Trophoblast cell (in vitro differentiated cells and primary cell): ENCODE data around the gene SLC47A2.
A peak's percentile ranks its signal among the peaks of the same experiment; 100 is the strongest.

Experiments used
- DNase-seq, 2 donors: peaks; one replicate each; pipeline ENCODE4 v3.0.0-alpha.2; 2016
- H2AFZ ChIP-seq: 2 replicates; pipeline ENCODE4 v1.6.1; 2013; ENCODE audit warnings: low read length, moderate library complexity, mild to moderate bottlenecking; ENCODE audit not compliant: insufficient read depth, poor library complexity
- H2AK5ac ChIP-seq: 2 replicates; pipeline ENCODE4 v1.6.1; 2013; ENCODE audit warnings: mild to moderate bottlenecking, low read length
- H2BK120ac ChIP-seq: 2 replicates; pipeline ENCODE4 v1.6.1; 2013; ENCODE audit warnings: low read length, mild to moderate bottlenecking, moderate library complexity; ENCODE audit not compliant: insufficient read depth, poor library complexity
- H2BK12ac ChIP-seq: 2 replicates; pipeline ENCODE4 v1.6.1; 2013; ENCODE audit warnings: mild to moderate bottlenecking, low read length, moderate library complexity
- H2BK5ac ChIP-seq: 2 replicates; pipeline ENCODE4 v1.6.1; 2013; ENCODE audit warnings: low read length, low read depth, moderate library complexity, mild to moderate bottlenecking; ENCODE audit not compliant: poor library complexity
- H3K14ac ChIP-seq: 2 replicates; pipeline ENCODE4 v1.6.1; 2013; ENCODE audit warnings: mild to moderate bottlenecking, low read length
- H3K18ac ChIP-seq: 2 replicates; pipeline ENCODE4 v1.6.1; 2013; ENCODE audit warnings: mild to moderate bottlenecking, low read length
- H3K23ac ChIP-seq: 2 replicates; pipeline ENCODE4 v1.6.1; 2013; ENCODE audit warnings: low read length
- H3K27ac ChIP-seq: 2 replicates; pipeline ENCODE4 v1.5.1; 2013; ENCODE audit warnings: low read depth, mild to moderate bottlenecking, inconsistent platforms, low read length, moderate library complexity
- H3K27me3 ChIP-seq: 2 replicates; pipeline ENCODE4 v1.6.1; 2013; ENCODE audit warnings: inconsistent platforms, mild to moderate bottlenecking, low read length, moderate library complexity; ENCODE audit not compliant: insufficient read depth
- H3K36me3 ChIP-seq, 2 experiments: 1 replicate in 1 of 2; 2 replicates in 1 of 2; pipeline ENCODE4 v1.6.1; 2013; ENCODE audit warnings: low read length in 2 of 2, mild to moderate bottlenecking in 2 of 2, moderate library complexity in 1 of 2; ENCODE audit not compliant: insufficient read depth in 2 of 2, control insufficient read depth in 1 of 2
- H3K4ac ChIP-seq: 2 replicates; pipeline ENCODE4 v1.6.1; 2013; ENCODE audit warnings: low read depth, mild to moderate bottlenecking, low read length, moderate library complexity
- H3K4me1 ChIP-seq, 2 experiments: 1 replicate in 1 of 2; 2 replicates in 1 of 2; pipeline ENCODE4 v1.6.1; 2013; ENCODE audit warnings: low read length in 2 of 2, mild to moderate bottlenecking in 2 of 2, moderate library complexity in 1 of 2; ENCODE audit not compliant: insufficient read depth in 2 of 2, control insufficient read depth in 1 of 2
- H3K4me2 ChIP-seq: 2 replicates; pipeline ENCODE4 v1.6.1; 2013; ENCODE audit warnings: inconsistent platforms, mild to moderate bottlenecking, low read length, moderate library complexity
- H3K4me3 ChIP-seq: 2 replicates; pipeline ENCODE4 v1.5.1; 2013; ENCODE audit warnings: mild to moderate bottlenecking, low read depth, low read length, inconsistent platforms
- H3K79me1 ChIP-seq: one replicate; pipeline ENCODE4 v1.6.1; 2013; ENCODE audit warnings: low read length
- H3K79me2 ChIP-seq: 2 replicates; pipeline ENCODE4 v1.6.1; 2013; ENCODE audit warnings: low read length, mild to moderate bottlenecking; ENCODE audit not compliant: control insufficient read depth, insufficient read depth, poor library complexity
- H3K9ac ChIP-seq: 2 replicates; pipeline ENCODE4 v1.6.1; 2013; ENCODE audit warnings: mild to moderate bottlenecking, low read length
- H3K9me3 ChIP-seq: 2 replicates; pipeline ENCODE4 v1.6.1; 2013; ENCODE audit warnings: low read depth, mild to moderate bottlenecking, control low read depth, inconsistent platforms, low read length; ENCODE audit not compliant: insufficient read depth
- H4K12ac ChIP-seq: 2 replicates; pipeline ENCODE4 v1.6.1; 2013; ENCODE audit warnings: low read depth, mild to moderate bottlenecking, low read length, moderate library complexity
- H4K8ac ChIP-seq: 2 replicates; pipeline ENCODE4 v1.6.1; 2013; ENCODE audit warnings: low read depth, mild to moderate bottlenecking, low read length, moderate library complexity
- H4K91ac ChIP-seq: one replicate; pipeline ENCODE4 v1.6.1; 2013; ENCODE audit warnings: low read depth, mild to moderate bottlenecking, low read length, moderate library complexity
- WGBS: extraction: QIAGEN DNeasy Blood & Tissue Kit; methylation state at CpG from one replicate; pipeline ENCODE4 v1.1.7; 2013; ENCODE audit warnings: missing lambda C conversion rate; ENCODE audit not compliant: insufficient read length, insufficient coverage; ENCODE audit errors: extremely low coverage; 5-methylcytosine and 5-hydroxymethylcytosine counted together

SLC47A2 gene

DNA sequence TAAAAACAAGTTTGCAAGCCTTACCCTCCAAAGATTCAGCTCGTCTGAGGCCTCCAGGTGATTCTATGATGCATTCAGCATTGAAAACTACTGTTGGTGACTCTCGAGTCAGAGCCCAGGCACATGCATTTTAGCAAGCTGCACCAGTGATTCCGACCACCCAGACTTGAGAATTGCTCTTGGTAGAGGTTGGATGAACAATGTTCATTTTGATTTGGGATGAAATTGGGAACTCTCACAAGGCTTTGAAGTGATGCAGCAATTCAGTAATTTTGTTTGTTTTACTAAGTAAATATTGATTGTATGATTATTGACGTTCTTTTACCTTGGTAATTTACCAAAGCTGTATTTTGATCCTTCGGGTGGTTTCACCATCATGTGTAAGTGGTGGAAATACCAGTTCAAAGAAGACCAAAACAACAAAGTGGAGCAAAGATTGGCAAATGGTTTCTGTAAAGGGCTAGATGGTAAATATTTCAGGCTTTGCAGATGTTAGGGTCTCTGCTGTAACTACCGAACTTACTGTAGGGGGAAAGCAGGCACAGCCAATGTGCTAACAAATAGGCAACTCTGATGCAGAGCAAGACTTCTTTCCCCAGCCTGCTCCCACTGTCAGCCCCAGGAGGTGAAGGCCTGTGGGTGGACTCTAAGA, 56.0 kb downstream of the SLC47A2 start:
- H3K27me3 ChIP-seq, result no peaks in the 10 kb centered on the region
- no peak overlapping the region for H3K4ac ChIP-seq
- H3K4me1 ChIP-seq, result no peaks in the 10 kb centered on the region
- H3K9me3 ChIP-seq, result peaks cover 2% of the 10 kb centered on the region
- no peak overlapping the region for H3K18ac ChIP-seq
- H2AK5ac ChIP-seq, result no peak overlapping the region
- no CpG with 5 or more reads among the region's 6 CpGs for WGBS
- H3K23ac ChIP-seq, result no peak overlapping the region
- no peak overlapping the region for H4K8ac ChIP-seq
- H4K12ac ChIP-seq, result no peak overlapping the region
- no peak overlapping the region for H2BK5ac ChIP-seq
- H2AFZ ChIP-seq, result no peak overlapping the region
- no peak overlapping the region for H3K4me3 ChIP-seq
- no peak overlapping the region for H3K27ac ChIP-seq
- H2BK120ac ChIP-seq, result no peak overlapping the region
- DNase-seq, result no peak
- H3K9ac ChIP-seq, result no peak overlapping the region
- H2BK12ac ChIP-seq, result no peak overlapping the region
- H4K91ac ChIP-seq, result no peak overlapping the region
- no peaks in the 10 kb centered on the region for H3K36me3 ChIP-seq
- no peaks in the 10 kb centered on the region for H3K79me1 ChIP-seq
- no peak overlapping the region for H3K4me2 ChIP-seq
- no peaks in the 10 kb centered on the region for H3K79me2 ChIP-seq
- H3K14ac ChIP-seq, result no peak overlapping the region

DNA sequence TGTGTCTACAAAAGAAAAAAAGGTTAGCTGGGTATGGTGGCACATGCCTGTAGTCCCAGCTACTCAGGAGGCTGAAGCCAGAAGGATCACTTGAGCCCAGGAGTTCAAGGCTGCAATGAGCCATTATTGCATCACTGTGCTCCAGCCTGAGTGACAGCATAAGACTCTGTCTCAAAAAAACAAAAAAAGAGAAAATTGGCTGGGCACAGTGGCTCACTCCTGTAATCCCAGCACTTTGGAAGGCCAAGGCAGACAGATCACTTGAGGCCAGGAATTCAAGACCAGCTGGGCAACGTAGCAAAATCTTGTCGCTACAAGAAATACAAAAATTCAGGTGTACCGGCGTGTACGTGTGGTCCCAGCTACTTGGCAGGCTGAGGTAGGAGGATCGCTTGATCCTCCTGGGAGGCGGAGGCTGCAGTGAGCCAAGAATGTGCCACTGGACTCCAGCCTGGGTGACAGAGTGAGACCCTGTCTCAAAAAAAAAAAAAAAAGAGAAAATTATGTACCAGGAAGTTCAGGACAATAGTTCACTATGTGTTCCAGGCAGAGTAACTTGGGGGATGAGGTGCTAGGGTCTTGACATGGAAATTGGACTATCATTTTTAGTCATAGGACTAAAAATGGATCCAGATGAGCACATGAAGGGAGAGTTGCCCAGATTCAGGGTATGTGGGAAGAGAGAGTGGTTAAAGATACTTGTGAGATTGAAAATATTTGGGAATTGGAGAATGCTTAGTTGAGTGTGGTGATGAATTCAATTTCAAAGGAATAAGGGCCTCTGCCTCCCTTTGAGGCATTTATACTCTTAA, 56.8 kb downstream of the SLC47A2 start:
- Histone ChIP-seq H3K14ac (no peak overlapping the region), H3K27me3 (no peaks in the 10 kb centered on the region), H3K4me3 (no peak overlapping the region), H2AK5ac (no peak overlapping the region), H3K27ac (no peak overlapping the region), H4K91ac (no peak overlapping the region), H2AFZ (no peak overlapping the region), H3K79me1 (no peaks in the 10 kb centered on the region), H3K4me1 (no peaks in the 10 kb centered on the region), H4K12ac (no peak overlapping the region), H3K9ac (no peak overlapping the region), H2BK12ac (no peak overlapping the region), H3K79me2 (no peaks in the 10 kb centered on the region), H3K23ac (no peak overlapping the region), H3K9me3 (peaks cover 2% of the 10 kb centered on the region), H2BK120ac (no peak overlapping the region), H3K4ac (no peak overlapping the region), H3K4me2 (no peak overlapping the region), H2BK5ac (no peak overlapping the region), H3K18ac (no peak overlapping the region), H3K36me3 (no peaks in the 10 kb centered on the region), H4K8ac (no peak overlapping the region)
- DNase-seq, result no peak
- no CpG with 5 or more reads among the region's 7 CpGs for WGBS

- Histone ChIP-seq H2BK12ac (no peak overlapping the region), H3K27me3 (no peaks in the 10 kb centered on the region), H2AK5ac (no peak overlapping the region), H2AFZ (no peak overlapping the region), H2BK5ac (no peak overlapping the region), H3K4me3 (no peak overlapping the region), H3K79me2 (no peaks in the 10 kb centered on the region), H3K4me1 (no peaks in the 10 kb centered on the region), H3K36me3 (no peaks in the 10 kb centered on the region), H3K14ac (no peak overlapping the region), H3K18ac (no peak overlapping the region), H4K8ac (no peak overlapping the region), H3K4me2 (no peak overlapping the region), H3K23ac (peak overlapping the region; percentile 73), H3K4ac (no peak overlapping the region), H3K79me1 (no peaks in the 10 kb centered on the region), H3K9ac (no peak overlapping the region), H4K12ac (no peak overlapping the region), H3K9me3 (peaks cover 7% of the 10 kb centered on the region), H4K91ac (no peak overlapping the region), H2BK120ac (no peak overlapping the region), H3K27ac (no peak overlapping the region)
- no CpG with 5 or more reads among the region's 4 CpGs for WGBS
- no peak for DNase-seq
Measured at GRCh38 chr17:19656851-19657581, 59.4 kb downstream of the SLC47A2 start.

DNA sequence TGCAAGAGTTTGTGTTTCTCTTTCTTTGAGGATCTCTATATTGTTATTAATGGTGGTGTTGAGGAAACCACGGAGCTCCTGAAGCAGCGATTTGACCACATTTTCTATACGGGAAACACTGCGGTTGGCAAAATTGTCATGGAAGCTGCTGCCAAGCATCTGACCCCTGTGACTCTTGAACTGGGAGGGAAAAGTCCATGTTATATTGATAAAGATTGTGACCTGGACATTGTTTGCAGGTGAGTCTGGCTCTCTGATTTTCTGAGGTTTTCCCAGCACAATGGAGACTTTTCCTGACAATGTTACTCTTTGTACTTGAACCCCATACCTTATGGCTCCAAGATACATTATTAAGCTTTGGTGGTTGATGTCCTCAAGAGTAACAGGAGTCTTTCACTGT, 60.0 kb downstream of the SLC47A2 start:
- Histone ChIP-seq H3K4me1 (no peaks in the 10 kb centered on the region), H3K27me3 (no peaks in the 10 kb centered on the region), H3K23ac (no peak overlapping the region), H3K14ac (no peak overlapping the region), H3K4ac (no peak overlapping the region), H3K27ac (no peak overlapping the region), H3K4me2 (no peak overlapping the region), H4K12ac (no peak overlapping the region), H3K36me3 (no peaks in the 10 kb centered on the region), H2AK5ac (no peak overlapping the region), H4K91ac (no peak overlapping the region), H2BK120ac (no peak overlapping the region), H2BK12ac (no peak overlapping the region), H4K8ac (no peak overlapping the region), H3K79me2 (no peaks in the 10 kb centered on the region), H3K18ac (no peak overlapping the region), H3K79me1 (no peaks in the 10 kb centered on the region), H2BK5ac (no peak overlapping the region), H3K9me3 (peaks cover 7% of the 10 kb centered on the region), H3K4me3 (no peak overlapping the region), H2AFZ (no peak overlapping the region), H3K9ac (no peak overlapping the region)
- no CpG with 5 or more reads among the region's 4 CpGs for WGBS
- DNase-seq, result no peak
